ENCODE measurements around the gene TNIK.

DNA sequence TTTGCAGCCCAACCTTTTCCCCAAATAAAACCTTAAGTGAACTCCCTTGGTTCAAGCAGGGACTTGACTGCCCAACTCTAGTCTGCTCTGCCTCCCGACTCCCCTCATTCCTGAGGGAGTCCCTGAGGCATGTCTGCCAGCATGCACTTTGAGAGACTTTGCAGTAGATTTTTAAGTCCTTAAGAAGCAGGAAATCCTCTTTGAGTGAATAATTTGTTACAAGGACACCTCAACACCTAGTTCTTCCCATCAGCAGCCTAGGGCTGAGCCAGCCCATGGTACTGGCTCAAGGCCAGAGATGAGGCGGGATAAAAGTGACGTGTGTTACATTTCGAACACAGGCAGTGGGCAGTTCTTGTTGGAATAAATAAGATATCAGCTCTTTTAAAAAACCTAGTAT is 229.3 kb downstream of the TNIK start:
- no peak for TF ChIP-seq EZH2 (IDR thresholded peaks at IDR 0.05; ENCODE audit: low read length, unreplicated experiment)
- TF ChIP-seq, protein P1, sequence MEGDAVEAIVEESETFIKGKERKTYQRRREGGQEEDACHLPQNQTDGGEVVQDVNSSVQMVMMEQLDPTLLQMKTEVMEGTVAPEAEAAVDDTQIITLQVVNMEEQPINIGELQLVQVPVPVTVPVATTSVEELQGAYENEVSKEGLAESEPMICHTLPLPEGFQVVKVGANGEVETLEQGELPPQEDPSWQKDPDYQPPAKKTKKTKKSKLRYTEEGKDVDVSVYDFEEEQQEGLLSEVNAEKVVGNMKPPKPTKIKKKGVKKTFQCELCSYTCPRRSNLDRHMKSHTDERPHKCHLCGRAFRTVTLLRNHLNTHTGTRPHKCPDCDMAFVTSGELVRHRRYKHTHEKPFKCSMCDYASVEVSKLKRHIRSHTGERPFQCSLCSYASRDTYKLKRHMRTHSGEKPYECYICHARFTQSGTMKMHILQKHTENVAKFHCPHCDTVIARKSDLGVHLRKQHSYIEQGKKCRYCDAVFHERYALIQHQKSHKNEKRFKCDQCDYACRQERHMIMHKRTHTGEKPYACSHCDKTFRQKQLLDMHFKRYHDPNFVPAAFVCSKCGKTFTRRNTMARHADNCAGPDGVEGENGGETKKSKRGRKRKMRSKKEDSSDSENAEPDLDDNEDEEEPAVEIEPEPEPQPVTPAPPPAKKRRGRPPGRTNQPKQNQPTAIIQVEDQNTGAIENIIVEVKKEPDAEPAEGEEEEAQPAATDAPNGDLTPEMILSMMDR (conservative IDR thresholded peaks at IDR 0.05; ENCODE audit: low read depth, low read length): no peak
